H1 (cell line): Measurements from ENCODE around the gene TMEM14C. TPM values are rescaled to one million over a fixed set of nuclear protein-coding genes. Genes with fewer than 3 reads are reported as not detected.

Source experiments
- CTCF ChIA-PET: fragments of 300-600 bp; sonication (Branson Sonifier 250); formaldehyde crosslinking; loops from one replicate; lab custom pipeline; 2021; ENCODE audit not compliant: partially characterized antibody; lab: Charles Lee
- POLR2A ChIA-PET: fragments of 300-600 bp; sonication (Branson Sonifier 250); formaldehyde crosslinking; loops from one replicate; lab custom pipeline; 2021; ENCODE audit warnings: inconsistent platforms; ENCODE audit not compliant: partially characterized antibody; lab: Charles Lee
- DNase-seq, 2 experiments: peaks; one replicate each; pipeline versions ENCODE4 v3.0.0 to v3.0.0-alpha.2; 2010 to 2022; ENCODE audit warnings: low spot score in 2 of 2, low read depth in 1 of 2, mixed read lengths in 1 of 2
- FAIRE-seq: peaks from 2 replicates; lab custom pipeline; 2011; peaks lifted over from hg19 to GRCh38; lab: Jason Lieb, UNC
- H2AFZ ChIP-seq: 2 replicates; pipeline ENCODE4 v1.8.1; 2012; ENCODE audit warnings: low read length, inconsistent platforms
- H2AK5ac ChIP-seq: 2 replicates; pipeline ENCODE4 v1.6.1; 2013; ENCODE audit warnings: low read depth, low read length
- H2BK120ac ChIP-seq: replicated peaks from 2 replicates; pipeline ENCODE3; 2013; ENCODE audit warnings: low read depth, low read length, inconsistent platforms
- H2BK12ac ChIP-seq: 2 replicates; pipeline ENCODE4 v1.6.1; 2013; ENCODE audit warnings: low read depth, low read length
- H2BK15ac ChIP-seq: 2 replicates; pipeline ENCODE4 v1.6.1; 2013; ENCODE audit warnings: low read length
- H2BK20ac ChIP-seq: 2 replicates; pipeline ENCODE4 v1.6.1; 2013; ENCODE audit warnings: low read length
- H2BK5ac ChIP-seq: 2 replicates; pipeline ENCODE4 v1.6.1; 2013; ENCODE audit warnings: low read depth, low read length
- H3K14ac ChIP-seq: 2 replicates; pipeline ENCODE4 v1.6.1; 2013; ENCODE audit warnings: inconsistent platforms; ENCODE audit not compliant: insufficient read length
- H3K18ac ChIP-seq: 2 replicates; pipeline ENCODE4 v1.6.1; 2013; ENCODE audit warnings: low read length; ENCODE audit errors: extremely low read depth
- H3K23ac ChIP-seq: 2 replicates; pipeline ENCODE4 v1.6.1; 2013; ENCODE audit warnings: inconsistent platforms; ENCODE audit not compliant: insufficient read length
- H3K23me2 ChIP-seq: 2 replicates; pipeline ENCODE4 v1.6.1; 2013; ENCODE audit warnings: low read depth, low read length
- H3K27ac ChIP-seq: 2 replicates; pipeline ENCODE4 v1.6.1; 2011; ENCODE audit warnings: low read depth, low read length, inconsistent platforms
- H3K27me3 ChIP-seq, 4 experiments: replicated peaks in 1 of 4; 1 replicate in 1 of 4; 2 replicates in 3 of 4; pipeline versions ENCODE4 v1.6.1 to v1.8.1; 2011 to 2013; ENCODE audit warnings: low read length in 3 of 4, mild to moderate bottlenecking in 3 of 4, inconsistent platforms in 2 of 4, mixed read lengths in 2 of 4, moderate library complexity in 1 of 4; ENCODE audit not compliant: control insufficient read depth in 3 of 4, insufficient read depth in 3 of 4; ENCODE audit errors: extremely low read depth in 1 of 4
- H3K36me3 ChIP-seq, 4 experiments: 2 replicates each; pipeline versions ENCODE4 v1.6.1 to v1.8.1; 2011 to 2013; ENCODE audit warnings: mild to moderate bottlenecking in 4 of 4, low read length in 3 of 4, moderate library complexity in 2 of 4, control low read depth in 1 of 4, inconsistent platforms in 1 of 4; ENCODE audit not compliant: insufficient read depth in 4 of 4, control insufficient read depth in 2 of 4
- H3K4ac ChIP-seq: replicated peaks from 2 replicates; pipeline ENCODE3; 2013; ENCODE audit warnings: low read length, low read depth, mixed read lengths, inconsistent platforms; ENCODE audit not compliant: insufficient read length
- H3K4me1 ChIP-seq, 4 experiments: replicated peaks in 1 of 4; 1 replicate in 1 of 4; 2 replicates in 3 of 4; pipeline versions ENCODE4 v1.6.1 to v1.8.1; 2011 to 2013; ENCODE audit warnings: low read length in 3 of 4, inconsistent platforms in 2 of 4, mixed read lengths in 1 of 4; ENCODE audit not compliant: insufficient read depth in 4 of 4, control insufficient read depth in 3 of 4
- H3K4me2 ChIP-seq, 2 experiments: 2 replicates each; pipeline versions ENCODE4 v1.6.1 to v1.8.1; 2011 to 2013; ENCODE audit warnings: low read depth in 2 of 2, low read length in 2 of 2, control low read depth in 1 of 2, inconsistent platforms in 1 of 2, mild to moderate bottlenecking in 1 of 2; ENCODE audit not compliant: insufficient read depth in 1 of 2
- H3K4me3 ChIP-seq, 4 experiments: fragments of 200-600, 300-600 bp in 1 of 4; sonication (generic), shearing (Covaris generic), sonication (Bioruptor Twin) in 1 of 4; 2 replicates each; pipeline versions ENCODE4 v1.5.1 to v1.8.1; 2011 to 2016; ENCODE audit warnings: low read length in 4 of 4, low read depth in 3 of 4, control low read depth in 2 of 4, inconsistent platforms in 2 of 4, mild to moderate bottlenecking in 2 of 4, mixed read lengths in 1 of 4, moderate library complexity in 1 of 4; ENCODE audit not compliant: insufficient read depth in 2 of 4; ENCODE audit errors: extremely low read depth in 1 of 4
- H3K56ac ChIP-seq: replicated peaks from 2 replicates; pipeline ENCODE3; 2013; ENCODE audit warnings: low read depth, mild to moderate bottlenecking, mixed read lengths, low read length, inconsistent platforms; ENCODE audit not compliant: insufficient read length
- H3K79me1 ChIP-seq: 2 replicates; pipeline ENCODE4 v1.6.1; 2013; ENCODE audit warnings: low read depth, low read length, control low read depth
- H3K79me2 ChIP-seq, 2 experiments: 2 replicates each; pipeline versions ENCODE4 v1.6.1 to v1.8.1; 2012 to 2013; ENCODE audit warnings: low read length in 2 of 2, mild to moderate bottlenecking in 2 of 2, inconsistent platforms in 1 of 2; ENCODE audit not compliant: insufficient read depth in 2 of 2, control insufficient read depth in 1 of 2
- H3K9ac ChIP-seq, 4 experiments: replicated peaks in 1 of 4; 1 replicate in 1 of 4; 2 replicates in 3 of 4; pipeline versions ENCODE4 v1.6.1 to v1.8.1; 2011 to 2013; ENCODE audit warnings: low read depth in 3 of 4, low read length in 3 of 4, control low read depth in 2 of 4, mild to moderate bottlenecking in 2 of 4, moderate library complexity in 2 of 4, inconsistent platforms in 1 of 4; ENCODE audit errors: extremely low read depth in 1 of 4
- H3K9me3 ChIP-seq, 2 experiments: 2 replicates each; pipeline versions ENCODE4 v1.6.1 to v1.8.1; 2012 to 2013; ENCODE audit warnings: mild to moderate bottlenecking in 2 of 2, moderate library complexity in 2 of 2, control low read depth in 1 of 2, inconsistent platforms in 1 of 2, low read depth in 1 of 2, low read length in 1 of 2, mixed read lengths in 1 of 2; ENCODE audit not compliant: insufficient read depth in 2 of 2
- H4K20me1 ChIP-seq, 2 experiments: replicated peaks in 1 of 2; 2 replicates each; pipeline versions ENCODE3 to v1.8.1; 2011 to 2013; ENCODE audit warnings: inconsistent platforms in 2 of 2, low read length in 2 of 2, mild to moderate bottlenecking in 1 of 2; ENCODE audit not compliant: insufficient read depth in 2 of 2, control insufficient read depth in 1 of 2
- H4K5ac ChIP-seq: 2 replicates; pipeline ENCODE4 v1.6.1; 2013; ENCODE audit warnings: low read length, low read depth, mixed read lengths, inconsistent platforms; ENCODE audit not compliant: insufficient read length
- H4K8ac ChIP-seq: 2 replicates; pipeline ENCODE4 v1.8.0; 2013; ENCODE audit warnings: mild to moderate bottlenecking, moderate library complexity, low read length, inconsistent platforms; ENCODE audit not compliant: insufficient read depth; ENCODE audit errors: extremely low read depth
- H4K91ac ChIP-seq: replicated peaks from 2 replicates; pipeline ENCODE3; 2013; ENCODE audit warnings: low read length, mixed read lengths, inconsistent platforms; ENCODE audit not compliant: insufficient read length
- ASH2L ChIP-seq: fragments of 200-600, 300-600 bp; sonication (generic); IDR thresholded peaks from one replicate; pipeline ENCODE4 v1.7.1; 2017; ENCODE audit warnings: low read length
- CTBP2 ChIP-seq: IDR thresholded peaks from 2 replicates; pipeline ENCODE4 v1.7.0; 2011; ENCODE audit warnings: borderline replicate concordance, mild to moderate bottlenecking, moderate library complexity, mixed read lengths, low read length; ENCODE audit not compliant: insufficient read depth, insufficient read length
- GTF2F1 ChIP-seq: IDR thresholded peaks from 2 replicates; pipeline ENCODE4 v1.6.1; 2012; ENCODE audit warnings: low read depth, low read length, improper control_type of control experiment, borderline replicate concordance
- RAD21 ChIP-seq, 2 experiments: IDR thresholded peaks in 1 of 2; conservative IDR thresholded peaks in 1 of 2; 2 replicates each; pipeline ENCODE4 v1.6.1; 2011; ENCODE audit warnings: low read depth in 2 of 2, low read length in 2 of 2, improper control_type of control experiment in 1 of 2, inconsistent platforms in 1 of 2, mild to moderate bottlenecking in 1 of 2, moderate library complexity in 1 of 2
- RFX5 ChIP-seq: IDR thresholded peaks from 2 replicates; pipeline ENCODE4 v1.6.1; 2011; ENCODE audit warnings: low read depth, low read length, improper control_type of control experiment, borderline replicate concordance
- SP1 ChIP-seq: IDR thresholded peaks from 2 replicates; pipeline ENCODE4 v1.6.1; 2011; ENCODE audit warnings: low read depth, low read length
- WGBS, 2 experiments: shearing (Covaris generic) in 1 of 2; methylation state at CpG; one replicate each; pipeline versions ENCODE4 v1.1.6 to v1.1.7; 2013 to 2015; ENCODE audit warnings: low lambda C conversion rate in 2 of 2, mixed read lengths in 2 of 2, inconsistent platforms in 1 of 2, low coverage in 1 of 2, missing lambda C conversion rate in 1 of 2; ENCODE audit not compliant: insufficient replicate concordance in 2 of 2, insufficient coverage in 1 of 2, insufficient read length in 1 of 2; ENCODE audit errors: extremely low coverage in 1 of 2, missing lambda C conversion rate in 1 of 2; 5-methylcytosine and 5-hydroxymethylcytosine counted together
- polyA plus RNA-seq, 7 experiments: library from polyadenylated mRNA; depleted of rRNA in 3 of 7; stranded (reverse) in 5 of 7; unstranded in 2 of 7; fragments of >200 nt in 5 of 7; fragments of 200-250 nt in 2 of 7; gene quantifications; 1 replicate in 5 of 7; 2 replicates in 1 of 7; 4 replicates in 1 of 7; pipeline versions ENCODE4 v1.2.1 to v1.2.3, GENCODE V29; 2011 to 2013; ENCODE audit warnings: missing spikeins in 2 of 7, mixed read lengths in 2 of 7
- total RNA-seq: library from RNA; stranded (reverse); fragmentation: NEBNext Ultra II Directional; extraction: Animal tissue kit (Norgen Biotek cat#: 25700); gene quantifications from 2 replicates; pipeline ENCODE4 v1.2.1, GENCODE V29; 2021

The TMEM14C gene
- total and polyA plus RNA-seq, 2 of the 8 experiments (the other 6 are each of a cell fraction or from before 2014, with no cell fraction given), result 116 to 157 TPM

DNA sequence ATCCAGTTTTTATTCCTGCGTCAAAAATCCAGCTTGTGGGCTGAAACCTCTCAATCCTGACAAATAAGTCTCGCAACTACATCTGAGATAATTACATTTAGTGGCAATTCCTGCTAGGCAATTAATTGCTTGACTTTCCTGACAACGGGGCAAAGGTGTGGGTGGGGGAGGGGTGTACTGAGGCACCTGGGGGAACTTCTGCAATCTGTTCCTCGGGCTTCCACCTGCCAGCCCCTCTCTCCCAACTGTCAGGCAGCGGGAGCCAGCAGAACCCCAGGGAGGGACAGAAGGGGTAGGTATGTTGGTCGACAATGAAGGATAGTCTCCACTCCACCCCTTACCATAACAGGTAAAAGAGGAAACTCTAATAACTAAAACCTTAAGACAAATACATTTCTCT is 35.3 kb upstream of the TMEM14C start:
- Histone ChIP-seq H2AFZ (no peak overlapping the region), H4K8ac (no peak overlapping the region), H3K79me1 (no peaks in the 10 kb centered on the region), H3K14ac (no peak overlapping the region), H2BK5ac (no peak overlapping the region), H3K4me2 (no peak overlapping the region), H3K4me1 (peaks cover 0 to 9% (median 0%) of the 10 kb centered on the region in 4 experiments; a peak in 2 of 7 replicates), H3K23ac (no peak overlapping the region), H2AK5ac (no peak overlapping the region), H3K79me2 (peaks cover 0 to 1% of the 10 kb centered on the region in 2 experiments; a peak in 1 of 4 replicates), H2BK12ac (no peak overlapping the region), H3K27me3 (no peaks in the 10 kb centered on the region), H3K9ac (peak overlapping the region in 1 of 4 experiments; percentile 37; a peak in 1 of 7 replicates), H3K56ac (no peak overlapping the region), H3K4me3 (no peak overlapping the region), H3K4ac (no peak overlapping the region), H4K91ac (no peak overlapping the region), H3K23me2 (no peaks in the 10 kb centered on the region), H3K9me3 (no peaks in the 10 kb centered on the region), H2BK15ac (no peak overlapping the region), H3K27ac (no peak overlapping the region), H4K5ac (no peak overlapping the region), H4K20me1 (no peaks in the 10 kb centered on the region), H2BK20ac (no peak overlapping the region), H3K36me3 (no peaks in the 10 kb centered on the region), H2BK120ac (no peak overlapping the region), H3K18ac (no peak overlapping the region)
- ChIA-PET CTCF (interaction anchor here (1.0 to 1.4 kb wide), 3 partner anchors 9 to 200 kb away, joined by 4 to 5 read pairs (median 4); no protein-coding TSS in a partner anchor), POLR2A (interaction anchor here (1.0 kb wide), 1 partner anchor 27 kb away, joined by 3 read pairs; no protein-coding TSS in a partner anchor)
- no peak for TF ChIP-seq RFX5
- no peak for TF ChIP-seq GTF2F1
- no peak for TF ChIP-seq ASH2L
- no peak for TF ChIP-seq CTBP2
- 0 out of 4 replicates have a peak, but pooled peaks of 1 of the 2 experiments have one; percentile 2 for TF ChIP-seq RAD21 (IDR thresholded peaks at IDR 0.05 in 1 of 2, conservative IDR thresholded peaks at IDR 0.05 in 1 of 2; ENCODE audit: low read depth in 2 of 2, low read length in 2 of 2)
- TF ChIP-seq SP1, result no peak
- WGBS, 2 experiments, result 53% methylated on average over 6 of the region's 6 CpGs; no CpG with 5 or more reads in 1 of the 2 experiments
- DNase-seq, result no peak
- FAIRE-seq, result no peak
